Thymus (tissue), 11 donors: ENCODE data around the gene USPL1. TPM values are rescaled to one million over a fixed set of nuclear protein-coding genes. Genes with fewer than 3 reads are reported as not detected.
"Not testable (repeated sequence)": the region's sequence is repeated elsewhere in the genome, so short reads cannot be mapped to it uniquely, and the experiment has no call there.

Experiments
- DNase-seq, 9 donors: peaks; one replicate each; pipeline ENCODE4 v3.0.0-alpha.2; 2013; ENCODE audit warnings: low spot score in 9 of 9, low read depth in 6 of 9, missing footprints in 1 of 9
- H3K27ac ChIP-seq, 2 donors: one replicate each; pipeline ENCODE4 v1.5.1; 2013; ENCODE audit warnings: control low read depth in 1 of 2, low read depth in 1 of 2, low read length in 1 of 2, mild to moderate bottlenecking in 1 of 2, moderate library complexity in 1 of 2
- H3K27me3 ChIP-seq, 2 donors: one replicate each; pipeline ENCODE4 v1.5.1; 2013; ENCODE audit warnings: low read length in 1 of 2; ENCODE audit not compliant: control insufficient read depth in 2 of 2, insufficient read depth in 1 of 2
- H3K36me3 ChIP-seq, 2 donors: one replicate each; pipeline ENCODE4 v1.5.1; 2013; ENCODE audit warnings: low read length in 1 of 2, mild to moderate bottlenecking in 1 of 2, moderate library complexity in 1 of 2; ENCODE audit not compliant: control insufficient read depth in 2 of 2, insufficient read depth in 2 of 2
- H3K4me1 ChIP-seq, 2 donors: one replicate each; pipeline ENCODE4 v1.5.1; 2013; ENCODE audit warnings: low read length in 2 of 2; ENCODE audit not compliant: control insufficient read depth in 2 of 2, insufficient read depth in 2 of 2
- H3K4me3 ChIP-seq, 2 donors: one replicate each; pipeline ENCODE4 v1.5.1; 2013; ENCODE audit warnings: low read length in 2 of 2, control low read depth in 1 of 2, mild to moderate bottlenecking in 1 of 2
- H3K9me3 ChIP-seq, 2 donors: one replicate each; pipeline ENCODE4 v1.5.1; 2013; ENCODE audit warnings: low read length in 1 of 2, mild to moderate bottlenecking in 1 of 2; ENCODE audit not compliant: control insufficient read depth in 2 of 2, insufficient read depth in 1 of 2
- WGBS: extraction: QIAGEN DNeasy Blood & Tissue Kit; methylation state at CpG from one replicate; pipeline ENCODE4 v1.1.7; 2013; 5-methylcytosine and 5-hydroxymethylcytosine counted together
- polyA plus RNA-seq: library from polyadenylated mRNA; stranded (reverse); fragments of 200-250 nt; gene quantifications from one replicate; pipeline ENCODE4 v1.2.3, GENCODE V29; 2013
- total RNA-seq: library from RNA; stranded (reverse); fragments of 120-200 nt; gene quantifications from one replicate; pipeline ENCODE4 v1.2.4, GENCODE V29; 2013
- donor health status: healthy.

USPL1 gene
- total and polyA plus RNA-seq, 2 donors: 18.4 to 19.3 TPM

GRCh38 chr13:30584051-30584731 lies 33.5 kb upstream of the USPL1 start:
- no peaks in the 10 kb centered on the region for H3K27me3 ChIP-seq
- H3K4me1 ChIP-seq: no peaks in the 10 kb centered on the region
- no peak for DNase-seq
- H3K36me3 ChIP-seq: no peaks in the 10 kb centered on the region
- no peaks in the 10 kb centered on the region for H3K9me3 ChIP-seq
- H3K4me3 ChIP-seq: no peak overlapping the region
- H3K27ac ChIP-seq: no peak overlapping the region
- WGBS: 98% methylated on average over 1 of the region's 1 CpG

GRCh38 chr13:30585748-30586262 lies 31.9 kb upstream of the USPL1 start:
- WGBS: 28% methylated on average over 3 of the region's 3 CpGs
- Histone ChIP-seq H3K9me3 (no peaks in the 10 kb centered on the region), H3K4me1 (no peaks in the 10 kb centered on the region), H3K4me3 (no peak overlapping the region), H3K27me3 (no peaks in the 10 kb centered on the region), H3K27ac (no peak overlapping the region), H3K36me3 (no peaks in the 10 kb centered on the region)
- DNase-seq: no peak

- Histone ChIP-seq H3K36me3 (no peaks in the 10 kb centered on the region), H3K27me3 (no peaks in the 10 kb centered on the region), H3K4me1 (no peaks in the 10 kb centered on the region), H3K27ac (no peak overlapping the region), H3K4me3 (no peak overlapping the region), H3K9me3 (no peaks in the 10 kb centered on the region)
- WGBS: 100% methylated on average over 1 of the region's 1 CpG
- DNase-seq: no peak
These were observed 30.5 kb upstream of the USPL1 start for GRCh38 chr13:30587231-30587630.

- Histone ChIP-seq H3K27me3 (no peaks in the 10 kb centered on the region), H3K36me3 (no peaks in the 10 kb centered on the region), H3K9me3 (no peaks in the 10 kb centered on the region), H3K4me1 (no peaks in the 10 kb centered on the region), H3K4me3 (no peak overlapping the region), H3K27ac (no peak overlapping the region)
- no peak for DNase-seq
These were observed 30.0 kb upstream of the USPL1 start for GRCh38 chr13:30587739-30588138.

- DNase-seq: no peak
- no peak overlapping the region for H3K4me3 ChIP-seq
- 97% methylated on average over 2 of the region's 2 CpGs for whole genome bisulfite sequencing
- no peaks in the 10 kb centered on the region for H3K9me3 ChIP-seq
- no peaks in the 10 kb centered on the region for H3K27me3 ChIP-seq
- no peak overlapping the region for H3K27ac ChIP-seq
- no peaks in the 10 kb centered on the region for H3K36me3 ChIP-seq
- H3K4me1 ChIP-seq: peaks cover 2 to 5% of the 10 kb centered on the region in 2 donors
These were observed 24.7 kb upstream of the USPL1 start for GRCh38 chr13:30593001-30593400.

GRCh38 chr13:30600496-30600895 lies 17.2 kb upstream of the USPL1 start:
- 98% methylated on average over 3 of the region's 3 CpGs for WGBS
- Histone ChIP-seq H3K27me3 (no peaks in the 10 kb centered on the region), H3K9me3 (no peaks in the 10 kb centered on the region), H3K27ac (no peak overlapping the region), H3K36me3 (no peaks in the 10 kb centered on the region), H3K4me3 (no peak overlapping the region), H3K4me1 (peaks cover 2 to 4% of the 10 kb centered on the region in 2 donors)
- no peak for DNase-seq

GRCh38 chr13:30601836-30602235 lies 15.9 kb upstream of the USPL1 start:
- no peaks in the 10 kb centered on the region for H3K4me1 ChIP-seq
- no peak for DNase-seq
- H3K27ac ChIP-seq: no peak overlapping the region
- no peak overlapping the region for H3K4me3 ChIP-seq
- H3K36me3 ChIP-seq: no peaks in the 10 kb centered on the region
- 94% methylated on average over 8 of the region's 8 CpGs for WGBS
- H3K9me3 ChIP-seq: no peaks in the 10 kb centered on the region
- no peaks in the 10 kb centered on the region for H3K27me3 ChIP-seq

GRCh38 chr13:30605052-30605451 lies 12.7 kb upstream of the USPL1 start:
- WGBS: 98% methylated on average over 7 of the region's 7 CpGs
- Histone ChIP-seq H3K27me3 (no peaks in the 10 kb centered on the region), H3K4me1 (peaks cover 6 to 21% of the 10 kb centered on the region in 2 donors), H3K27ac (no peak overlapping the region), H3K4me3 (no peak overlapping the region), H3K36me3 (no peaks in the 10 kb centered on the region), H3K9me3 (no peaks in the 10 kb centered on the region)
- no peak for DNase-seq

- H3K27me3 ChIP-seq, H3K4me3 ChIP-seq, H3K9me3 ChIP-seq, DNase-seq, H3K36me3 ChIP-seq, H3K27ac ChIP-seq: not testable (repeated sequence)
- WGBS: 96% methylated on average over 6 of the region's 6 CpGs
- H3K4me1 ChIP-seq: peaks cover 6 to 21% of the 10 kb centered on the region in 2 donors
These were observed 10.5 kb upstream of the USPL1 start for GRCh38 chr13:30607186-30607585.
